GM19438 (cell line): ENCODE measurements around the gene ZKSCAN8.
"Not testable (repeated sequence)": the region's sequence is repeated elsewhere in the genome, so short reads cannot be mapped to it uniquely, and the experiment has no call there.

Experiments used
- ATAC-seq: cut with Tn5 transposase; IDR thresholded peaks from one replicate; pipeline ENCODE4 v1.9.1; 2021; ENCODE audit warnings: low read depth; ENCODE audit not compliant: unreplicated experiment

Gene ZKSCAN8

GRCh38 chr6:28141500-28142329 is at the start of gene ZKSCAN8:
Gene ZKSCAN8, plus strand, starts transcription at chr6:28141883. Its CDS starts 6,525 bp downstream, at chr6:28148408.
- ATAC-seq, result peak; percentile 68

DNA sequence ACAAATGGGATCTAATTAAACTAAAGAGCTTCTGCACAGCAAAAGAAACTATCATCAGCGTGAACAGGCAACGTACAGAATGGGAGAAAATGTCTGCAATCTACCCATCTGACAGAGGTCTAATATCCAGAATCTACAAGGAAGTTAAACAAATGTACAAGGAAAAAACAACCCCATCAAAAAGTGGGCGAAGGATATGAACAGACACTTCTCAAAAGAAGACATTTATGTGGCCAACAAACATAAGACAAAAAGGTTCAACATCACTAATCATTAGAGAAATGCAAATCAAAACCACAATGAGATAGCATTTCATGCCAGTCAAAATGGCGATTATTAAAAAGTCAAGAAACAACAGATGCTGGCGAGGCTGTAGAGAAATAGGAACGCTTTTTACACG is 39.5 kb upstream of the ZKSCAN8 start:
- ATAC-seq, result not testable (repeated sequence)

DNA sequence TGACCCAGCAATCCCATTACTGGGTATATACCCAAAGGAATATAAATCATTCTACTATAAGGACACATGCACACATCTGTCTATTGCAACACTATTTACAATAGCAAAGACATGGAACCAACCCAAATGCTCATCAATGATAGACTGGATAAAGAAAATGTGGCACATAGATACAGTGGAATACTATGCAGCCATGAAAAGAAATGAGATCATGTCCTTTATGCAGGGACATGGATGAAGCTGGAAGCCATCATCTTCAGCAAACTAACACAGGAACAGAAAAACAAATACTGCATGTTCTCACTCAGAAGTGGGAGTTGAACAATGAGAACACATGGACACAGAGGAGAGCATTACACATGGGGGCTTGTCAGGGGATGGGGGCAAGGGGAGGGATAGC is 39.0 kb upstream of the ZKSCAN8 start:
- not testable (repeated sequence) for ATAC-seq

- ATAC-seq, result peak; percentile 94
Observed at GRCh38 chr6:28104392-28105244, 37.1 kb upstream of the ZKSCAN8 start.

GRCh38 chr6:28105245-28105639 is 36.4 kb upstream of the ZKSCAN8 start:
- ATAC-seq, result peak; percentile 37

DNA sequence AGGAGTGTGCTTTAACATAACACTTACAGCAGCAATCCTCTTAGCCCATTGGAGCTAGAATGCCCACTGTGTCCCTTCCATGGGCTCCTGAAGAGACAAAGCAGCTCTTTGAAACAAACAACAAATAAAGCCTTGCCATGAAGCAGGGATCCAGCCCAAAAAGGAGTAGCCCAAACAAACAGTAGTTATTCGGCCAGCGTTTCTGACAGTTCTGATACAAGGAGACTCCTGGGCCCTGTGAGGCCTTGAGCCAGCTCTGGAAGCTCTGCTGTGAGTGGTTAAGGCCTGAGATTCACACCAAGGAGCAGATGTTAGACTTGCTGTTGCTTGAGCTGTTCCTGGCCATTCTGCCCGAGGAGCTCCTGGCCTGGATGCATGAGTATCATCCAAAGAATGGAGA is 34.2 kb upstream of the ZKSCAN8 start:
- ATAC-seq, result no peak

DNA sequence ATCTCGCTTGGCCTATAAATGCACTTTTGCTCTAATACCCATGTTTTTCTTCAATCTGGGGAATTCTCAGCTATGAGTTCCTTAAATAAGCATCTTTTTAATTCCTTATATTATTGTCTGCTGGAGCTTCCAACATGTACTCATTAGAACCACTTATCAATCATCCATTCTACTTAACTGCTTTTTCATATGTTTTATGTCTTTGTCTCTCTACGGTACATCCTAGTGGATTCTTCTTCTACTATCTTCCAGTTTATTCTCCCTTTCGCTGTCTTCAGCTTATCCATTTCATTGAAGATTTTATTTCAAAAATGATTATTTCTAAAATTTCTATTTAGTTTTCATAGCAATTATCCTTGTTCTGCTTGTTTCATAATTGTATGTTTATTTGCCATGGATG is 29.7 kb upstream of the ZKSCAN8 start:
- ATAC-seq, result no peak

DNA sequence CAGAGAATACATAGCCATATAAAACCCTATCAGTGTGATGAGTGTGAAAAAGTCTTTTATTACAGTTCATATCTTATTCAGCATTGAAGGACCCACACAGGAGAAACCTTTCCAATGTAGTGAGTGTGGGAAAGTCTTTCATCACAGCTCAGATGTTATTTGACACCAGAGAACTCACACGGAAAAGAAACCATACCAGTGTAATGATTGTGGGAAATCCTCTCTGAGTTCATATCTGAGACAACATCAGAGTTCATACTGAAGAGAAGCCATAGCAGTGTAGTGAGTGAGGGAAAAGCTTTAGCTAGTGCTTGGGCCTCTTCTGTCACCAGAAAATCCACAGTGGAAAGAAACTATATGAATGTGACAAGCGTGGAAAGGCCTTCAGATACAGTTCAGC is 25.9 kb upstream of the ZKSCAN8 start:
- ATAC-seq, result no peak

- no peak for ATAC-seq
Observed at GRCh38 chr6:28117386-28118050, 24.2 kb upstream of the ZKSCAN8 start.

DNA sequence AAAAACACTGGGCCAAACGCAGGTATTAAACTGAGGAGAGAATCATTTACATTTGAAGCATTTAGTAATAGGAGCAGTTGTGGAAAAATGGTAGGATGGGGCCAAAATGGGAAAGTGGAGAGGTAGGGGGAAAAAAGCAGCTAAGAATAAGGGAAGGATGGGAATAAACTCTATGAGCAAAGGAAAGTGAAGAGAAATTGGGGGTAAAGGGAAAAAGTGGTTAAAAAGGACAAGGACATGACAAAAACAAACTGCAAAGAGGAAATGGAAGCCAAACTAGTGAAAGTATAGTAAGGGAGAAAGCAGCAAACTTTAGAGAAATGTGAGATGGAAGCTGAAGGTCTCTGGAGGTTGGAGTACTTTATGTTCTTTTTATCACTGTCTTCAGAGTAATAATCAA is 23.5 kb upstream of the ZKSCAN8 start:
- no peak for ATAC-seq

GRCh38 chr6:28121876-28122275 is 19.8 kb upstream of the ZKSCAN8 start:
- no peak for ATAC-seq

GRCh38 chr6:28122283-28122682 is 19.4 kb upstream of the ZKSCAN8 start:
- ATAC-seq, result not testable (repeated sequence)

DNA sequence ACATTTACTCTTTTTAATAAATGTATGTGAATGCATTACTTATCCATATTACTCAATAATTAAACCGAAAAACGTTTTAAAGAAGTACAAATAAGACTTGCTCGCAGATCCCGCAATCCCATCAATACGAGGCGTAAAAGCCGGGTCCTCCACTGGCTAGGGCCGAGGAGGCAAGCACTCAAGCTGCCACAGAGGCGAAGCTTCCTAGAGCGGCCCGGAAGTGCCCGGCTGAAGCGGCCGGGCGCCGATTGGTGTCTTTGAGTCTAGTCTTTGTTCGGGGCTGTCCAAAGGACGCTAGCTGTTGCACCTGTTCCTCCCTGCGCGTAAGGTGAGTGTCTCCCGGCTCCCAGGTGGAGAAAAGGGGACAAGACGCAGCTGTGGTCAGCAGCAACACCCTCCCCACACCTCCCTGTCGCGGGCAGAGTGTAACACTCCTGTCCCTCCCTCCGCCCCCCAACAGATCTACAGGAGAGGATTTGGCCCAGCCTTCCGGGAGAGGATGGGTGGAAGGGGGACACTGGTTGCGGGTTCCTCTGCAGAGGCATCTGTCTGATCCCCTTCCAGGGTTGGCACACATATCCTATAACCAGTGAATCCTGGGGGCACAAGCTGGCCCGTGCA is 17.2 kb upstream of the ZKSCAN8 start, which contains the start of gene ZSCAN16:
Gene ZSCAN16, plus strand, starts transcription at position 260 of the 621 bp plus-strand sequence. CDS start 835 bp downstream, outside the sequence.
- peak; percentile 97 for ATAC-seq

DNA sequence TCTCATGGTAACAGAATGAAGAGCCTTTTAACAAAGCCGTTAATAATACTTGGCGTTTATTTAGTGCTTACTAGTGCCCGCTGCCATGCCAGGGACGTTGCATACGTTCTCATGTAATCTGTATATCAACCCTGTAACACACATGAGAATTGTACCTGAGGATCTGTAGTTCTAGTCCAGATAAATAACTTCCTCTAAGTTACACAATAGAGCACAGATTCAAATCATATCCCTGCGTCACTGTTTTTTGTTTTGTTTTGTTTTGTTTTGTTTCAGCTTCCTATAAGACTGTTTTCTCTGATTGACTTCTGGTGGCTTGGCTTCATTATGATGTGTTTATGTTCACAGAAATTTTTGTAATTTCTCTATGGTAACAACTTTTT is 16.7 kb upstream of the ZKSCAN8 start:
- ATAC-seq, result no peak

DNA sequence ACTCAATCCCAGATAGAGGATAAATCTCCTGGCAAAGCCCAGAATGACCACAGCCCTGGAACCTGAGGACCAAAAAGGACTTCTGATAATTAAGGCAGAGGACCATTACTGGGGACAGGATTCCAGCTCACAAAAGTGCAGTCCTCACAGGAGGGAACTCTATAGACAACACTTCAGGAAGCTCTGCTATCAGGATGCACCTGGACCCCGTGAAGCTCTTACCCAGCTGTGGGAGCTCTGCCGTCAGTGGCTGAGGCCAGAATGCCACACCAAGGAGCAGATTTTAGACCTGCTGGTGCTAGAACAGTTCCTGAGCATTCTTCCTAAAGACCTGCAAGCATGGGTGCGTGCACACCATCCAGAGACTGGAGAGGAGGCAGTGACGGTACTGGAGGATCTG is 16.3 kb upstream of the ZKSCAN8 start:
- no peak for ATAC-seq

DNA sequence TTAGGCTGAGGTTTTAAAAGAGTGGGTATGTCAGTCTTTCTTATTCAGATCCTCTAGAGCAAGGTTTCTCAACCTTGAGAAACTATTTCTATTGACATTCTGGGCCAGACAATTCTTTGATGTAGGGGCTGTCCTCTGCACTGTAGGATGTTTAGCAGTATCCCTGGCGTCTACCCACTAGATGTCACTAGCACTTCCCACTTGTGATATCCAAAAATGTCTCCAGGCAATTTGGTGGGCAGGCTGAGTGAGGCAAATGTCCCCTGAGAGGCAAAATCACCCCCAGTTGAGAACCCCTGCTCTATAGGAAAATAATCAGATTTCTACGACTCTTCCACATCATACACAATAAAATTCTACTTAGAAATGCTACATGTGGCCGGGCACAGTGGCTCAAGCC is 7.7 kb upstream of the ZKSCAN8 start:
- no peak for ATAC-seq

DNA sequence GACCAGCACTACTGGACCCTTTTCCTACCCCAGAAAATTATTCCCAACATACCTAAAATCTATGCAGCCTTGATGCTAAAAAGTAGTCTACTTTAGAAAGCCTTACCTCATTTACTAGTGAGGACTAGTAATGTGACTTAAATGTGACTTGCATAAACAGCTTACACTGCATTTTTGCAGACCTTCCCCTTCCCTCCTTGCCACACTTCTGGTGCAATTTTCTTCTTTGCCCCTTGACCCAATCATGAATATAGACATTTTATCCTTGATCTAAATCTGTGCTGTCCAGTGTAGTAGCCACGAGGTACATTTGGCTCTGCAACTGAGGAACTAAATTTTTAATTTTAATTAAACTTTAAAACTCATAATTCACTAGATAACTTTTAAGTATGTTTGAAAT is 7.0 kb upstream of the ZKSCAN8 start:
- no peak for ATAC-seq

DNA sequence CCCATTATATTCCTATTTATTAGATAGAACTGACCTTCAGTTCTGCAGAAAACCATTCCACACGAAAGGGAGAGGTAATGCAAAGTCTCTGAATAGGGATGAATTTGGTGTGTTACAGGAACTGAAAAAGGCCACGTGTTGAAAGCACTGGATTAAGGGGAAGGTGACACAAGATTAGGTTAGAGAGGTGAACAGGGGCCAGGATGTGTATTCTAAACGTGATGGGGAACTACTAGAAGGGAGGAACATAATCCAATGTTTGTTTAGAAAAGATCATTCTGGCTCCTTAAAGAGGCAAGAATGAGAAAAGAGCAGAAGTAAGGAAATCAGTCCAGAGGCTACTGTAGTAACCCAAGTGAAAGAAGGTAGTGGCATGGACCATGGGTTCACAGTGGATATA is 6.3 kb upstream of the ZKSCAN8 start:
- no peak for ATAC-seq

- ATAC-seq, result peak; percentile 51
Observed at GRCh38 chr6:28136585-28137504, 4.8 kb upstream of the ZKSCAN8 start.
